GDM1 (cell line): Measurements from ENCODE around the gene STK38.
"Not testable (repeated sequence)": the region's sequence is repeated elsewhere in the genome, so short reads cannot be mapped to it uniquely, and the experiment has no call there.

Experiments used
- DNase-seq: peaks from one replicate; lab custom pipeline; 2025; lab: John Stamatoyannopoulos, UW

STK38 gene

GRCh38 chr6:36546920-36547645 is at the start of gene STK38:
Gene STK38 (minus strand): TSS chr6:36547479. CDS start chr6:36540202, 7,277 bp downstream.
- peak; percentile 90 for DNase-seq

- no peak for DNase-seq
These were observed 49.1 kb upstream of the STK38 start for GRCh38 chr6:36596356-36596755.

GRCh38 chr6:36594816-36595643 is 47.8 kb upstream of the STK38 start:
- no peak for DNase-seq

GRCh38 chr6:36594029-36594815 is 46.9 kb upstream of the STK38 start, which contains the start of gene SRSF3:
Gene SRSF3 (plus strand): TSS chr6:36594362. CDS start chr6:36596763, 2,401 bp downstream.
- peak; percentile 98 for DNase-seq

GRCh38 chr6:36593569-36594028 is 46.3 kb upstream of the STK38 start:
- peak; percentile 27 for DNase-seq

GRCh38 chr6:36592221-36592655 is 45.0 kb upstream of the STK38 start:
- DNase-seq, result no peak

- DNase-seq, result no peak
These were observed 43.0 kb upstream of the STK38 start for GRCh38 chr6:36590237-36590636.

- DNase-seq, result not testable (repeated sequence)
These were observed 41.7 kb upstream of the STK38 start for GRCh38 chr6:36589025-36589400.

- no peak for DNase-seq
These were observed 39.3 kb upstream of the STK38 start for GRCh38 chr6:36586606-36587005.

- no peak for DNase-seq
These were observed 34.4 kb upstream of the STK38 start for GRCh38 chr6:36581716-36582115.

- DNase-seq, result no peak
These were observed 32.9 kb upstream of the STK38 start for GRCh38 chr6:36580184-36580526.

- DNase-seq, result no peak
These were observed 31.2 kb upstream of the STK38 start for GRCh38 chr6:36578431-36578830.

- DNase-seq, result no peak
These were observed 30.8 kb upstream of the STK38 start for GRCh38 chr6:36578030-36578429.

GRCh38 chr6:36577301-36577700 is 30.0 kb upstream of the STK38 start:
- no peak for DNase-seq

GRCh38 chr6:36576578-36576977 is 29.3 kb upstream of the STK38 start:
- DNase-seq, result no peak

GRCh38 chr6:36574679-36575078 is 27.4 kb upstream of the STK38 start:
- DNase-seq, result no peak

GRCh38 chr6:36572353-36573311 is 25.4 kb upstream of the STK38 start:
- DNase-seq, result not testable (repeated sequence)

- DNase-seq, result no peak
These were observed 24.1 kb upstream of the STK38 start for GRCh38 chr6:36571122-36572043.

- no peak for DNase-seq
These were observed 23.0 kb upstream of the STK38 start for GRCh38 chr6:36570264-36570663.

GRCh38 chr6:36566418-36566905 is 19.2 kb upstream of the STK38 start:
- no peak for DNase-seq
